HepG2 (cell line): ENCODE results near the gene CHPF. TPM values are rescaled to one million over a fixed set of nuclear protein-coding genes. Genes with fewer than 3 reads are reported as not detected.

Experiments used
- ARID2 ChIP-seq: sonication (generic); formaldehyde crosslinking; IDR thresholded peaks from 2 replicates; pipeline ENCODE4 v1.8.1; 2022; ENCODE audit warnings: mild to moderate bottlenecking, missing genetic modification reagents, borderline replicate concordance
- EED ChIP-seq: sonication (generic); formaldehyde crosslinking; IDR thresholded peaks from 2 replicates; pipeline ENCODE4 v1.5.0; 2020; ENCODE audit warnings: mild to moderate bottlenecking, missing genetic modification reagents
- GABPB1 ChIP-seq: IDR thresholded peaks from 2 replicates; pipeline ENCODE4 v1.6.1; 2016; ENCODE audit warnings: mild to moderate bottlenecking, missing genetic modification reagents, moderate library complexity, missing compliant biosample characterization
- HBP1 ChIP-seq: IDR thresholded peaks from 2 replicates; pipeline ENCODE4 v1.6.1; 2016; ENCODE audit warnings: low read depth, control low read depth
- HNF1B ChIP-seq: sonication (generic); formaldehyde crosslinking; IDR thresholded peaks from 2 replicates; pipeline ENCODE4 v1.5.1; 2020; ENCODE audit warnings: mild to moderate bottlenecking, moderate library complexity, missing genetic modification reagents
- MED13 ChIP-seq: sonication (generic); formaldehyde crosslinking; IDR thresholded peaks from 2 replicates; pipeline ENCODE4 v1.5.0; 2020; ENCODE audit warnings: missing genetic modification reagents
- NFATC3 ChIP-seq: sonication (generic); formaldehyde crosslinking; IDR thresholded peaks from 2 replicates; pipeline ENCODE4 v1.5.1; 2020; ENCODE audit warnings: mild to moderate bottlenecking, missing genetic modification reagents
- POLR2A ChIP-seq, 2 experiments: IDR thresholded peaks; 2 replicates each; pipeline ENCODE4 v1.6.1; 2011; ENCODE audit warnings: low read depth in 2 of 2, low read length in 2 of 2, mild to moderate bottlenecking in 1 of 2, moderate library complexity in 1 of 2; ENCODE audit not compliant: insufficient read depth in 1 of 2
- SKI ChIP-seq: fragments of 450-650 bp; IDR thresholded peaks from one replicate; pipeline ENCODE4 v1.6.1; 2018; ENCODE audit warnings: mild to moderate bottlenecking; ENCODE audit not compliant: partially characterized antibody
- SMARCC2 ChIP-seq: fragments of 450-650 bp; IDR thresholded peaks from 2 replicates; pipeline ENCODE4 v1.6.1; 2017; ENCODE audit warnings: antibody characterized with exemption, mild to moderate bottlenecking
- ZFP1 ChIP-seq: IDR thresholded peaks from 2 replicates; pipeline ENCODE4 v1.6.1; 2016
- ZNF207 ChIP-seq: fragments of 450-650 bp; IDR thresholded peaks from 2 replicates; pipeline ENCODE4 v1.6.1; 2016; ENCODE audit warnings: antibody characterized with exemption, borderline replicate concordance
- ZNF558 ChIP-seq: sonication (generic); formaldehyde crosslinking; IDR thresholded peaks from 2 replicates; pipeline ENCODE4 v1.9.0; 2022; ENCODE audit warnings: mild to moderate bottlenecking, missing genetic modification reagents, borderline replicate concordance
- polyA plus RNA-seq, 8 experiments: library from polyadenylated mRNA; depleted of rRNA in 3 of 8; stranded (reverse) in 7 of 8; unstranded in 1 of 8; fragments of >200 nt; fragmentation: Illumina TruSeq in 4 of 8; extraction: Trizol in 4 of 8; gene quantifications; 2 replicates each; pipeline versions ENCODE4 v1.2.1 to v1.2.3, GENCODE V29; 2011 to 2016; ENCODE audit warnings: low read depth in 4 of 8, missing spikeins in 1 of 8, mixed read lengths in 1 of 8; ENCODE audit not compliant: insufficient read depth in 1 of 8
- total RNA-seq, 5 experiments: library from RNA; depleted of rRNA; stranded (reverse); fragments of >200 nt; fragmentation: Illumina TruSeq; extraction: Trizol; gene quantifications; 2 replicates each; pipeline ENCODE4 v1.2.3, GENCODE V29; 2016; ENCODE audit warnings: low read depth in 1 of 5
- TF ChIP-seq, protein P1 (sequence below): sonication (generic); formaldehyde crosslinking; IDR thresholded peaks from 2 replicates; pipeline ENCODE4 v1.8.0; 2023; ENCODE audit warnings: mild to moderate bottlenecking, missing genetic modification reagents
- TF ChIP-seq, protein P2 (sequence below): sonication (generic); formaldehyde crosslinking; IDR thresholded peaks from 2 replicates; pipeline ENCODE4 v1.4.0; 2020; ENCODE audit warnings: missing genetic modification reagents, borderline replicate concordance
- TF ChIP-seq, protein P3 (sequence below): sonication (generic); formaldehyde crosslinking; IDR thresholded peaks from 2 replicates; pipeline ENCODE4 v1.5.1; 2020; ENCODE audit warnings: mild to moderate bottlenecking, missing genetic modification reagents, moderate library complexity

The CHPF gene
- total and polyA plus RNA-seq, 2 of the 13 experiments (the other 11 are each of a cell fraction or from before 2014, with no cell fraction given), result 79.6 to 111 TPM

- no peak for TF ChIP-seq NFATC3 (CRISPR knock-in tag)
- 0 out of 2 replicates have a peak, but pooled peaks have one; percentile 28 for TF ChIP-seq HBP1 (CRISPR knock-in tag)
- no peak for TF ChIP-seq SMARCC2
- TF ChIP-seq, protein P1, sequence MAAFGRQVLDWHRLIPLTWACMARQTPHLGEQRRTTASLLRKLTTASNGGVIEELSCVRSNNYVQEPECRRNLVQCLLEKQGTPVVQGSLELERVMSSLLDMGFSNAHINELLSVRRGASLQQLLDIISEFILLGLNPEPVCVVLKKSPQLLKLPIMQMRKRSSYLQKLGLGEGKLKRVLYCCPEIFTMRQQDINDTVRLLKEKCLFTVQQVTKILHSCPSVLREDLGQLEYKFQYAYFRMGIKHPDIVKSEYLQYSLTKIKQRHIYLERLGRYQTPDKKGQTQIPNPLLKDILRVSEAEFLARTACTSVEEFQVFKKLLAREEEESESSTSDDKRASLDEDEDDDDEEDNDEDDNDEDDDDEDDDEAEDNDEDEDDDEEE (CRISPR knock-in tag), result 0 out of 2 replicates have a peak, but pooled peaks have one; percentile 54
- no peak for TF ChIP-seq ARID2 (CRISPR knock-in tag)
- peak; percentile 10; the same call in 1 of the 2 replicates for TF ChIP-seq EED (CRISPR knock-in tag)
- TF ChIP-seq, protein P2, sequence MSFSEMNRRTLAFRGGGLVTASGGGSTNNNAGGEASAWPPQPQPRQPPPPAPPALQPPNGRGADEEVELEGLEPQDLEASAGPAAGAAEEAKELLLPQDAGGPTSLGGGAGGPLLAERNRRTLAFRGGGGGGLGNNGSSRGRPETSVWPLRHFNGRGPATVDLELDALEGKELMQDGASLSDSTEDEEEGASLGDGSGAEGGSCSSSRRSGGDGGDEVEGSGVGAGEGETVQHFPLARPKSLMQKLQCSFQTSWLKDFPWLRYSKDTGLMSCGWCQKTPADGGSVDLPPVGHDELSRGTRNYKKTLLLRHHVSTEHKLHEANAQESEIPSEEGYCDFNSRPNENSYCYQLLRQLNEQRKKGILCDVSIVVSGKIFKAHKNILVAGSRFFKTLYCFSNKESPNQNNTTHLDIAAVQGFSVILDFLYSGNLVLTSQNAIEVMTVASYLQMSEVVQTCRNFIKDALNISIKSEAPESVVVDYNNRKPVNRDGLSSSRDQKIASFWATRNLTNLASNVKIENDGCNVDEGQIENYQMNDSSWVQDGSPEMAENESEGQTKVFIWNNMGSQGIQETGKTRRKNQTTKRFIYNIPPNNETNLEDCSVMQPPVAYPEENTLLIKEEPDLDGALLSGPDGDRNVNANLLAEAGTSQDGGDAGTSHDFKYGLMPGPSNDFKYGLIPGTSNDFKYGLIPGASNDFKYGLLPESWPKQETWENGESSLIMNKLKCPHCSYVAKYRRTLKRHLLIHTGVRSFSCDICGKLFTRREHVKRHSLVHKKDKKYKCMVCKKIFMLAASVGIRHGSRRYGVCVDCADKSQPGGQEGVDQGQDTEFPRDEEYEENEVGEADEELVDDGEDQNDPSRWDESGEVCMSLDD (CRISPR knock-in tag), result no peak
- TF ChIP-seq HNF1B (CRISPR knock-in tag), result 0 out of 2 replicates have a peak, but pooled peaks have one; percentile 10
- 0 out of 2 replicates have a peak, but pooled peaks have one; percentile 25 for TF ChIP-seq ZNF558 (CRISPR knock-in tag)
- no peak for TF ChIP-seq ZFP1 (CRISPR knock-in tag)
- no peak for TF ChIP-seq MED13 (CRISPR knock-in tag)
- no peak for TF ChIP-seq ZNF207
- peak; percentile 2 for TF ChIP-seq SKI
- no peak for TF ChIP-seq POLR2A (IDR thresholded peaks at IDR 0.05; ENCODE audit: insufficient read depth in 1 of 2, low read depth in 2 of 2, low read length in 2 of 2)
- TF ChIP-seq, protein P3, sequence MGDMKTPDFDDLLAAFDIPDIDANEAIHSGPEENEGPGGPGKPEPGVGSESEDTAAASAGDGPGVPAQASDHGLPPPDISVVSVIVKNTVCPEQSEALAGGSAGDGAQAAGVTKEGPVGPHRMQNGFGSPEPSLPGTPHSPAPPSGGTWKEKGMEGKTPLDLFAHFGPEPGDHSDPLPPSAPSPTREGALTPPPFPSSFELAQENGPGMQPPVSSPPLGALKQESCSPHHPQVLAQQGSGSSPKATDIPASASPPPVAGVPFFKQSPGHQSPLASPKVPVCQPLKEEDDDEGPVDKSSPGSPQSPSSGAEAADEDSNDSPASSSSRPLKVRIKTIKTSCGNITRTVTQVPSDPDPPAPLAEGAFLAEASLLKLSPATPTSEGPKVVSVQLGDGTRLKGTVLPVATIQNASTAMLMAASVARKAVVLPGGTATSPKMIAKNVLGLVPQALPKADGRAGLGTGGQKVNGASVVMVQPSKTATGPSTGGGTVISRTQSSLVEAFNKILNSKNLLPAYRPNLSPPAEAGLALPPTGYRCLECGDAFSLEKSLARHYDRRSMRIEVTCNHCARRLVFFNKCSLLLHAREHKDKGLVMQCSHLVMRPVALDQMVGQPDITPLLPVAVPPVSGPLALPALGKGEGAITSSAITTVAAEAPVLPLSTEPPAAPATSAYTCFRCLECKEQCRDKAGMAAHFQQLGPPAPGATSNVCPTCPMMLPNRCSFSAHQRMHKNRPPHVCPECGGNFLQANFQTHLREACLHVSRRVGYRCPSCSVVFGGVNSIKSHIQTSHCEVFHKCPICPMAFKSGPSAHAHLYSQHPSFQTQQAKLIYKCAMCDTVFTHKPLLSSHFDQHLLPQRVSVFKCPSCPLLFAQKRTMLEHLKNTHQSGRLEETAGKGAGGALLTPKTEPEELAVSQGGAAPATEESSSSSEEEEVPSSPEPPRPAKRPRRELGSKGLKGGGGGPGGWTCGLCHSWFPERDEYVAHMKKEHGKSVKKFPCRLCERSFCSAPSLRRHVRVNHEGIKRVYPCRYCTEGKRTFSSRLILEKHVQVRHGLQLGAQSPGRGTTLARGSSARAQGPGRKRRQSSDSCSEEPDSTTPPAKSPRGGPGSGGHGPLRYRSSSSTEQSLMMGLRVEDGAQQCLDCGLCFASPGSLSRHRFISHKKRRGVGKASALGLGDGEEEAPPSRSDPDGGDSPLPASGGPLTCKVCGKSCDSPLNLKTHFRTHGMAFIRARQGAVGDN (CRISPR knock-in tag), result peak; percentile 20
- TF ChIP-seq GABPB1 (CRISPR knock-in tag), result no peak; the same call in 1 of the 2 replicates
Observed at GRCh38 chr2:219572237-219573001, 28.8 kb upstream of the CHPF start, which contains the start of gene INHA (continued).
